Stimulated activated memory B cell treated with anti-CD40 and anti-IgM and Interleukin-4, amounts not matched to agents 10 μg/mL and 1 μg/mL and 100 μg/mL, for 72 hours (primary cell): ENCODE measurements around the gene WBP4.

Experiments
- ATAC-seq: fragments of 150-1000 bp; cut with Tn5 transposase; 2 replicates; pipeline ENCODE4 v1.10.0; 2021
- H3K27ac Mint-ChIP-seq: one replicate; pipeline ENCODE4 v1.8.0; 2022; ENCODE audit warnings: mild to moderate bottlenecking, mixed read lengths
- H3K27me3 Mint-ChIP-seq: one replicate; pipeline ENCODE4 v1.8.0; 2022; ENCODE audit warnings: mixed read lengths
- H3K36me3 Mint-ChIP-seq: one replicate; pipeline ENCODE4 v1.8.0; 2022; ENCODE audit warnings: mixed read lengths
- H3K4me1 Mint-ChIP-seq: one replicate; pipeline ENCODE4 v1.8.0; 2022; ENCODE audit warnings: mixed read lengths
- H3K4me3 Mint-ChIP-seq: one replicate; pipeline ENCODE4 v1.8.0; 2022; ENCODE audit warnings: mild to moderate bottlenecking, moderate library complexity, mixed read lengths
- H3K9me3 Mint-ChIP-seq: one replicate; pipeline ENCODE4 v1.8.0; 2022; ENCODE audit warnings: mixed read lengths

WBP4 gene

GRCh38 chr13:41061075-41061913 is at the start of gene WBP4:
Gene WBP4, plus strand, starts transcription at chr13:41061509. Its CDS starts 165 bp downstream, at chr13:41061674.
- H3K27ac Mint-ChIP-seq, result peak within 1 kb of the TSS; percentile 100
- H3K27me3 Mint-ChIP-seq, result no peaks in the 10 kb centered on the region
- peak; percentile 88 for ATAC-seq
- H3K4me1 Mint-ChIP-seq, result peaks cover 49% of the 10 kb centered on the region
- peaks cover 24% of the 10 kb centered on the region for H3K36me3 Mint-ChIP-seq
- no peaks in the 10 kb centered on the region for H3K9me3 Mint-ChIP-seq
- peak within 1 kb of the TSS; percentile 98 for H3K4me3 Mint-ChIP-seq

GRCh38 chr13:41012536-41012935 is 48.8 kb upstream of the WBP4 start:
- no peaks in the 10 kb centered on the region for H3K9me3 Mint-ChIP-seq
- no peak overlapping the region for H3K27ac Mint-ChIP-seq
- H3K4me3 Mint-ChIP-seq, result peak overlapping the region; percentile 44
- no peaks in the 10 kb centered on the region for H3K27me3 Mint-ChIP-seq
- no peak for ATAC-seq
- H3K36me3 Mint-ChIP-seq, result peaks cover 37% of the 10 kb centered on the region
- H3K4me1 Mint-ChIP-seq, result peaks cover 72% of the 10 kb centered on the region

- peaks cover 63% of the 10 kb centered on the region for H3K4me1 Mint-ChIP-seq
- ATAC-seq, result no peak
- peaks cover 32% of the 10 kb centered on the region for H3K36me3 Mint-ChIP-seq
- no peaks in the 10 kb centered on the region for H3K9me3 Mint-ChIP-seq
- peak overlapping the region; percentile 62 for H3K4me3 Mint-ChIP-seq
- peak overlapping the region; percentile 97 for H3K27ac Mint-ChIP-seq
- no peaks in the 10 kb centered on the region for H3K27me3 Mint-ChIP-seq
Measured at GRCh38 chr13:41013835-41014234, 47.5 kb upstream of the WBP4 start.

- Mint-ChIP-seq H3K9me3 (no peaks in the 10 kb centered on the region), H3K27ac (peak overlapping the region; percentile 97), H3K4me1 (peaks cover 63% of the 10 kb centered on the region), H3K36me3 (peaks cover 32% of the 10 kb centered on the region), H3K4me3 (peak overlapping the region; percentile 81), H3K27me3 (no peaks in the 10 kb centered on the region)
- no peak for ATAC-seq
Measured at GRCh38 chr13:41015920-41016319, 45.4 kb upstream of the WBP4 start.

- ATAC-seq, result peak; percentile 42
- H3K4me1 Mint-ChIP-seq, result peaks cover 59% of the 10 kb centered on the region
- no peaks in the 10 kb centered on the region for H3K9me3 Mint-ChIP-seq
Measured at GRCh38 chr13:41017159-41017558, 44.1 kb upstream of the WBP4 start.

GRCh38 chr13:41017817-41018601 is 43.3 kb upstream of the WBP4 start:
- peaks cover 34% of the 10 kb centered on the region for H3K36me3 Mint-ChIP-seq
- ATAC-seq, result no peak
- H3K4me3 Mint-ChIP-seq, result peak overlapping the region; percentile 93
- H3K27ac Mint-ChIP-seq, result peak overlapping the region; percentile 97
- H3K9me3 Mint-ChIP-seq, result no peaks in the 10 kb centered on the region
- peaks cover 55% of the 10 kb centered on the region for H3K4me1 Mint-ChIP-seq
- no peaks in the 10 kb centered on the region for H3K27me3 Mint-ChIP-seq

More at GRCh38 chr13:41017159-41017558, 44.1 kb upstream of the WBP4 start:
- H3K4me3 Mint-ChIP-seq, result peak overlapping the region; percentile 93
- H3K27me3 Mint-ChIP-seq, result no peaks in the 10 kb centered on the region
- H3K36me3 Mint-ChIP-seq, result peaks cover 33% of the 10 kb centered on the region
- peak overlapping the region; percentile 97 for H3K27ac Mint-ChIP-seq

GRCh38 chr13:41018602-41018948 is 42.7 kb upstream of the WBP4 start:
- no peaks in the 10 kb centered on the region for H3K9me3 Mint-ChIP-seq
- H3K27ac Mint-ChIP-seq, result peak overlapping the region; percentile 97
- ATAC-seq, result no peak
- H3K4me1 Mint-ChIP-seq, result peaks cover 50% of the 10 kb centered on the region
- H3K27me3 Mint-ChIP-seq, result no peaks in the 10 kb centered on the region
- H3K36me3 Mint-ChIP-seq, result peaks cover 30% of the 10 kb centered on the region
- peak overlapping the region; percentile 85 for H3K4me3 Mint-ChIP-seq

GRCh38 chr13:41019011-41019487 is 42.3 kb upstream of the WBP4 start, which contains the start of gene ELF1:
Gene ELF1, minus strand, starts transcription at chr13:41019316. Its CDS starts 37,262 bp downstream, at chr13:40982054.
- Mint-ChIP-seq H3K9me3 (no peaks in the 10 kb centered on the region), H3K27ac (peak within 1 kb of the TSS; percentile 97), H3K4me3 (peak within 1 kb of the TSS; percentile 93), H3K27me3 (no peaks in the 10 kb centered on the region), H3K4me1 (peaks cover 46% of the 10 kb centered on the region), H3K36me3 (peaks cover 26% of the 10 kb centered on the region)
- peak; percentile 97 for ATAC-seq

GRCh38 chr13:41019578-41020347 is 41.5 kb upstream of the WBP4 start:
- H3K27ac Mint-ChIP-seq, result peak overlapping the region; percentile 97
- H3K4me3 Mint-ChIP-seq, result no peak overlapping the region
- H3K27me3 Mint-ChIP-seq, result no peaks in the 10 kb centered on the region
- no peak for ATAC-seq
- H3K4me1 Mint-ChIP-seq, result peaks cover 45% of the 10 kb centered on the region
- no peaks in the 10 kb centered on the region for H3K9me3 Mint-ChIP-seq
- peaks cover 25% of the 10 kb centered on the region for H3K36me3 Mint-ChIP-seq

GRCh38 chr13:41025518-41025917 is 35.8 kb upstream of the WBP4 start:
- Mint-ChIP-seq H3K27me3 (no peaks in the 10 kb centered on the region), H3K9me3 (no peaks in the 10 kb centered on the region), H3K36me3 (peaks cover 20% of the 10 kb centered on the region), H3K4me3 (no peak overlapping the region), H3K4me1 (peaks cover 33% of the 10 kb centered on the region), H3K27ac (peak overlapping the region; percentile 55)
- no peak for ATAC-seq

GRCh38 chr13:41026788-41027187 is 34.5 kb upstream of the WBP4 start:
- H3K9me3 Mint-ChIP-seq, result no peaks in the 10 kb centered on the region
- H3K36me3 Mint-ChIP-seq, result peaks cover 16% of the 10 kb centered on the region
- peaks cover 26% of the 10 kb centered on the region for H3K4me1 Mint-ChIP-seq
- H3K27ac Mint-ChIP-seq, result no peak overlapping the region
- no peaks in the 10 kb centered on the region for H3K27me3 Mint-ChIP-seq
- H3K4me3 Mint-ChIP-seq, result no peak overlapping the region
- ATAC-seq, result no peak

- Mint-ChIP-seq H3K27ac (no peak overlapping the region), H3K4me3 (no peak overlapping the region), H3K36me3 (peaks cover 10% of the 10 kb centered on the region), H3K27me3 (no peaks in the 10 kb centered on the region), H3K9me3 (no peaks in the 10 kb centered on the region), H3K4me1 (peaks cover 25% of the 10 kb centered on the region)
- no peak for ATAC-seq
Measured at GRCh38 chr13:41028051-41028450, 33.3 kb upstream of the WBP4 start.

- Mint-ChIP-seq H3K9me3 (no peaks in the 10 kb centered on the region), H3K36me3 (peaks cover 11% of the 10 kb centered on the region), H3K4me1 (peaks cover 30% of the 10 kb centered on the region), H3K4me3 (no peak overlapping the region), H3K27me3 (no peaks in the 10 kb centered on the region), H3K27ac (no peak overlapping the region)
- no peak for ATAC-seq
Measured at GRCh38 chr13:41029629-41030028, 31.7 kb upstream of the WBP4 start.

- H3K27ac Mint-ChIP-seq, result no peak overlapping the region
- H3K4me3 Mint-ChIP-seq, result no peak overlapping the region
- no peaks in the 10 kb centered on the region for H3K9me3 Mint-ChIP-seq
- ATAC-seq, result no peak
- no peaks in the 10 kb centered on the region for H3K27me3 Mint-ChIP-seq
- peaks cover 6% of the 10 kb centered on the region for H3K36me3 Mint-ChIP-seq
- peaks cover 27% of the 10 kb centered on the region for H3K4me1 Mint-ChIP-seq
Measured at GRCh38 chr13:41032691-41033376, 28.5 kb upstream of the WBP4 start.
